Measurements from ENCODE around the gene DIPK1C.

DNA sequence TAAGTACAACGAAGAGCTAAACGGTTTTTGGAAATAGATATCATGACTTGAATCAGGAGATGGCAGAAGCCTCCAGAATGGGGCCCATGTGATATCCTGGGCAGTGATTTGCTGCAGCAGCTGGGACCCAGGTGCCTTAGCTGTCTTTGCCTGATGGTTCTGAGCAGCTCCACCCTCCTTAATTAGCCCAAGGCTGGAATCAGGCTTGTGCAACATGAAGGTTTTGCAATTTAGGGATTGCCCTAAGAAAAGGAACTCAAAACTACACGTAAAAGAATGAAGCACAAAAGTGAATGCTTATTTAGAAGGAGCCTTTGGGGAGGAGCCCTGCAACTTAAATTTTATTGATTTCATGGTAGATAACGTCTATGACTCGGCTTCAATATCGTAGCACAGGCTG, 21.8 kb upstream of the DIPK1C start:
- TF ChIP-seq, protein P1, sequence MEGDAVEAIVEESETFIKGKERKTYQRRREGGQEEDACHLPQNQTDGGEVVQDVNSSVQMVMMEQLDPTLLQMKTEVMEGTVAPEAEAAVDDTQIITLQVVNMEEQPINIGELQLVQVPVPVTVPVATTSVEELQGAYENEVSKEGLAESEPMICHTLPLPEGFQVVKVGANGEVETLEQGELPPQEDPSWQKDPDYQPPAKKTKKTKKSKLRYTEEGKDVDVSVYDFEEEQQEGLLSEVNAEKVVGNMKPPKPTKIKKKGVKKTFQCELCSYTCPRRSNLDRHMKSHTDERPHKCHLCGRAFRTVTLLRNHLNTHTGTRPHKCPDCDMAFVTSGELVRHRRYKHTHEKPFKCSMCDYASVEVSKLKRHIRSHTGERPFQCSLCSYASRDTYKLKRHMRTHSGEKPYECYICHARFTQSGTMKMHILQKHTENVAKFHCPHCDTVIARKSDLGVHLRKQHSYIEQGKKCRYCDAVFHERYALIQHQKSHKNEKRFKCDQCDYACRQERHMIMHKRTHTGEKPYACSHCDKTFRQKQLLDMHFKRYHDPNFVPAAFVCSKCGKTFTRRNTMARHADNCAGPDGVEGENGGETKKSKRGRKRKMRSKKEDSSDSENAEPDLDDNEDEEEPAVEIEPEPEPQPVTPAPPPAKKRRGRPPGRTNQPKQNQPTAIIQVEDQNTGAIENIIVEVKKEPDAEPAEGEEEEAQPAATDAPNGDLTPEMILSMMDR (IDR thresholded peaks at IDR 0.05 in 8 of 11, conservative IDR thresholded peaks at IDR 0.05 in 3 of 11) = no peak
- TF ChIP-seq POLR2A (IDR thresholded peaks at IDR 0.05) = no peak

Measured in spleen (tissue), 7 donors.